Measurements from ENCODE around the gene TCERG1L. TPM values are rescaled to one million over a fixed set of nuclear protein-coding genes. Genes with fewer than 3 reads are reported as not detected.
"Not testable (repeated sequence)": the region's sequence is repeated elsewhere in the genome, so short reads cannot be mapped to it uniquely, and the experiment has no call there.

Gene TCERG1L
- total RNA-seq, 2 donors from 2014 or later: 1.6 to 4.5 TPM

- no peak for DNase-seq
- 89 to 93% methylated on average over 12 of the region's 12 CpGs for WGBS, 2 experiments (ENCODE audit: insufficient coverage in 1 of 2, insufficient read length in 1 of 2)
- Histone ChIP-seq H3K9me3 (ENCODE audit: control insufficient read depth, low read length) (no peaks in the 10 kb centered on the region), H3K4me1 (ENCODE audit: control insufficient read depth, insufficient read depth, low read length) (no peaks in the 10 kb centered on the region), H3K27ac (ENCODE audit: low read depth, low read length) (no peak overlapping the region), H3K27me3 (ENCODE audit: control insufficient read depth, insufficient read depth, low read length, poor library complexity, severe bottlenecking) (no peaks in the 10 kb centered on the region), H3K9ac (ENCODE audit: extremely low read depth, low read length, poor library complexity, severe bottlenecking) (no peak overlapping the region), H3K4me3 (ENCODE audit: low read length) (no peak overlapping the region), H3K36me3 (ENCODE audit: control insufficient read depth, insufficient read depth, low read length) (no peaks in the 10 kb centered on the region)
- Mint-ChIP-seq H3K4me3 (no peak overlapping the region), H3K27ac (no peak overlapping the region), H3K4me1 (peaks cover 2% of the 10 kb centered on the region), H3K27me3 (ENCODE audit: insufficient read depth) (peaks cover 24% of the 10 kb centered on the region), H3K36me3 (ENCODE audit: low read depth) (no peaks in the 10 kb centered on the region), H3K9me3 (no peaks in the 10 kb centered on the region)
- TF ChIP-seq CTCF (conservative IDR thresholded peaks at IDR 0.05): no peak
Measured at GRCh38 chr10:131323880-131324279, 12.4 kb upstream of the TCERG1L start.

- no peaks in the 10 kb centered on the region for H3K36me3 Mint-ChIP-seq (ENCODE audit: low read depth)
- no peak for DNase-seq
- no peak overlapping the region for H3K9ac ChIP-seq (ENCODE audit: extremely low read depth, low read length, poor library complexity, severe bottlenecking)
- H3K27me3 Mint-ChIP-seq (ENCODE audit: insufficient read depth): peaks cover 31% of the 10 kb centered on the region
- no peaks in the 10 kb centered on the region for H3K9me3 Mint-ChIP-seq
- no peaks in the 10 kb centered on the region for H3K4me1 ChIP-seq (ENCODE audit: control insufficient read depth, insufficient read depth, low read length)
- no peak overlapping the region for H3K4me3 Mint-ChIP-seq
- H3K9me3 ChIP-seq (ENCODE audit: control insufficient read depth, low read length): no peaks in the 10 kb centered on the region
- H3K36me3 ChIP-seq (ENCODE audit: control insufficient read depth, insufficient read depth, low read length): no peaks in the 10 kb centered on the region
- peaks cover 2% of the 10 kb centered on the region for H3K4me1 Mint-ChIP-seq
- H3K27ac ChIP-seq (ENCODE audit: low read depth, low read length): no peak overlapping the region
- 73 to 74% methylated on average over 2 of the region's 2 CpGs for WGBS, 2 experiments (ENCODE audit: insufficient coverage in 1 of 2, insufficient read length in 1 of 2)
- no peak for TF ChIP-seq CTCF (conservative IDR thresholded peaks at IDR 0.05)
- H3K4me3 ChIP-seq (ENCODE audit: low read length): no peak overlapping the region
- H3K27me3 ChIP-seq (ENCODE audit: control insufficient read depth, insufficient read depth, low read length, poor library complexity, severe bottlenecking): no peaks in the 10 kb centered on the region
- no peak overlapping the region for H3K27ac Mint-ChIP-seq
Measured at GRCh38 chr10:131323025-131323424, 11.5 kb upstream of the TCERG1L start.

GRCh38 chr10:131322575-131322974 is 11.1 kb upstream of the TCERG1L start:
- not testable (repeated sequence) for H3K27ac ChIP-seq (ENCODE audit: low read depth, low read length); H3K36me3 ChIP-seq (ENCODE audit: control insufficient read depth, insufficient read depth, low read length); H3K4me1 ChIP-seq (ENCODE audit: control insufficient read depth, insufficient read depth, low read length); H3K9ac ChIP-seq (ENCODE audit: extremely low read depth, low read length, poor library complexity, severe bottlenecking); H3K27ac Mint-ChIP-seq; H3K27me3 ChIP-seq (ENCODE audit: control insufficient read depth, insufficient read depth, low read length, poor library complexity, severe bottlenecking); H3K9me3 ChIP-seq (ENCODE audit: control insufficient read depth, low read length); H3K36me3 Mint-ChIP-seq (ENCODE audit: low read depth); H3K4me3 Mint-ChIP-seq; DNase-seq; H3K4me3 ChIP-seq (ENCODE audit: low read length); H3K9me3 Mint-ChIP-seq; H3K4me1 Mint-ChIP-seq
- WGBS, 2 experiments (ENCODE audit: insufficient coverage in 1 of 2, insufficient read length in 1 of 2): 87% methylated on average over 5 to 19 of the region's 19 CpGs
- H3K27me3 Mint-ChIP-seq (ENCODE audit: insufficient read depth): peaks cover 35% of the 10 kb centered on the region

Measured in endodermal cell (in vitro differentiated cells).